B cell (primary cell): ENCODE data around the gene SH3RF1. TPM values are rescaled to one million over a fixed set of nuclear protein-coding genes. Genes with fewer than 3 reads are reported as not detected.

Source experiments
- ATAC-seq: fragments of 200-7000 bp; cut with Tn5 transposase; one replicate; pipeline ENCODE4 v1.10.0; 2021; ENCODE audit warnings: low read depth, mild to moderate bottlenecking, moderate number of reproducible peaks, moderate library complexity
- CTCF ChIA-PET: fragments of 350-600 bp; sonication (Branson Sonifier 250); formaldehyde crosslinking; loops from one replicate; lab custom pipeline; 2021; ENCODE audit warnings: antibody characterized with exemption, inconsistent platforms; lab: Charles Lee
- POLR2A ChIA-PET: fragments of 350-600 bp; sonication (Branson Sonifier 250); formaldehyde crosslinking; loops from one replicate; lab custom pipeline; 2021; ENCODE audit warnings: antibody characterized with exemption; lab: Charles Lee
- DNase-seq: peaks from one replicate; pipeline ENCODE4 v3.0.0; 2013
- H2AFZ ChIP-seq: 2 replicates; pipeline ENCODE4 v1.6.1; 2012; ENCODE audit warnings: mild to moderate bottlenecking, low read depth, low read length; ENCODE audit not compliant: insufficient read depth, poor library complexity, severe bottlenecking
- H3K27ac ChIP-seq, 2 donors: 1 replicate in 1 of 2; 2 replicates in 1 of 2; pipeline ENCODE4 v1.5.1; 2012 to 2013; ENCODE audit warnings: low read length in 2 of 2, mild to moderate bottlenecking in 2 of 2, moderate library complexity in 1 of 2
- H3K27me3 ChIP-seq, 4 experiments: fragments of 200-600 bp in 1 of 4; sonication (generic) in 1 of 4; replicated peaks in 1 of 4; 1 replicate in 2 of 4; 2 replicates in 2 of 4; pipeline versions ENCODE4 v1.6.1 to v1.7.0; 2013 to 2016; ENCODE audit warnings: low read length in 3 of 4, mild to moderate bottlenecking in 2 of 4, mixed read lengths in 1 of 4, moderate library complexity in 1 of 4; ENCODE audit not compliant: insufficient read depth in 4 of 4, control insufficient read depth in 3 of 4; ENCODE audit errors: control extremely low read depth in 1 of 4
- H3K36me3 ChIP-seq, 2 experiments: replicated peaks in 1 of 2; 1 replicate in 1 of 2; 2 replicates in 1 of 2; pipeline versions ENCODE4 v1.6.1 to v1.7.1; 2013; ENCODE audit warnings: low read length in 1 of 2; ENCODE audit not compliant: insufficient read depth in 2 of 2, control insufficient read depth in 1 of 2; ENCODE audit errors: control extremely low read depth in 1 of 2, extremely low read depth in 1 of 2
- H3K4me1 ChIP-seq, 2 donors: fragments of 200-600 bp in 1 of 2; sonication (generic) in 1 of 2; 1 replicate in 1 of 2; 2 replicates in 1 of 2; pipeline versions ENCODE4 v1.5.1 to v1.6.1; 2013 to 2017; ENCODE audit warnings: low read length in 2 of 2; ENCODE audit not compliant: control insufficient read depth in 2 of 2, insufficient read depth in 2 of 2
- H3K4me2 ChIP-seq: replicated peaks from 2 replicates; pipeline ENCODE3; 2012; ENCODE audit warnings: mild to moderate bottlenecking, low read depth, low read length; ENCODE audit not compliant: poor library complexity, severe bottlenecking
- H3K4me3 ChIP-seq, 5 experiments: fragments of 200-600 bp in 1 of 5; sonication (generic) in 1 of 5; 1 replicate in 3 of 5; 2 replicates in 2 of 5; pipeline versions ENCODE4 v1.5.1 to v1.7.0; 2011 to 2016; ENCODE audit warnings: low read length in 4 of 5, mild to moderate bottlenecking in 4 of 5, low read depth in 2 of 5, control low read depth in 1 of 5, moderate library complexity in 1 of 5; ENCODE audit not compliant: insufficient read depth in 1 of 5; ENCODE audit errors: control extremely low read depth in 1 of 5, extremely low read depth in 1 of 5
- H3K79me2 ChIP-seq: fragments of 200-600 bp; sonication (generic); one replicate; pipeline ENCODE4 v1.6.0; 2016; ENCODE audit warnings: low read length; ENCODE audit not compliant: control insufficient read depth, insufficient read depth
- H3K9ac ChIP-seq: fragments of 200-600 bp; sonication (generic); 2 replicates; pipeline ENCODE4 v1.6.1; 2017; ENCODE audit warnings: mild to moderate bottlenecking, low read length, moderate library complexity
- H3K9me3 ChIP-seq, 3 donors: one replicate each; pipeline versions ENCODE4 v1.6.1 to v1.7.1; 2013; ENCODE audit warnings: low read length in 2 of 3; ENCODE audit not compliant: control insufficient read depth in 2 of 3, insufficient read depth in 1 of 3; ENCODE audit errors: control extremely low read depth in 1 of 3
- H4K20me1 ChIP-seq: 2 replicates; pipeline ENCODE4 v1.6.0; 2012; ENCODE audit warnings: mild to moderate bottlenecking, low read length; ENCODE audit not compliant: insufficient read depth, control insufficient read depth, poor library complexity, severe bottlenecking
- H3K27ac Mint-ChIP-seq: one replicate; pipeline ENCODE4 v1.8.0; 2021; ENCODE audit warnings: mixed read lengths
- H3K27me3 Mint-ChIP-seq: one replicate; pipeline ENCODE4 v1.8.0; 2021; ENCODE audit warnings: mixed read lengths
- H3K4me1 Mint-ChIP-seq: one replicate; pipeline ENCODE4 v1.8.0; 2021; ENCODE audit warnings: mixed read lengths
- H3K4me3 Mint-ChIP-seq: one replicate; pipeline ENCODE4 v1.8.0; 2021; ENCODE audit warnings: mixed read lengths
- H3K9me3 Mint-ChIP-seq: one replicate; pipeline ENCODE4 v1.8.0; 2022; ENCODE audit warnings: mixed read lengths; ENCODE audit not compliant: insufficient read depth
- EZH2 ChIP-seq: IDR thresholded peaks from 2 replicates; pipeline ENCODE4 v1.6.1; 2012; ENCODE audit warnings: borderline replicate concordance, low read depth, mild to moderate bottlenecking, moderate library complexity, low read length; ENCODE audit not compliant: insufficient read depth, poor library complexity, severe bottlenecking
- WGBS: methylation state at CpG from one replicate; pipeline ENCODE4 v1.1.5; 2013; ENCODE audit warnings: missing lambda C conversion rate; ENCODE audit not compliant: insufficient coverage; 5-methylcytosine and 5-hydroxymethylcytosine counted together
- intact Hi-C: fragments of 100-400 bp; cut with micrococcal nuclease; formaldehyde crosslinking; loops from one replicate; pipeline ENCODE4 v1.10.0; 2022
- polyA plus RNA-seq: library from polyadenylated mRNA; depleted of rRNA; stranded (reverse); fragments of >200 nt; gene quantifications from 2 replicates; pipeline ENCODE4 v1.2.3, GENCODE V29; 2012
- total RNA-seq, 2 donors: library from RNA; stranded (reverse); fragments of 120-200 nt in 1 of 2; gene quantifications; 1 replicate in 1 of 2; 2 replicates in 1 of 2; pipeline versions ENCODE4 v1.2.3 to v1.2.4, GENCODE V29; 2013 to 2022
- TF ChIP-seq, protein P1 (sequence below): fragments of 200-600 bp; IDR thresholded peaks from one replicate; pipeline ENCODE4 v1.8.0; 2022; ENCODE audit warnings: antibody characterized with exemption, mild to moderate bottlenecking

The SH3RF1 gene
- total and polyA plus RNA-seq, 2 donors (not counting 1 experiment from before 2014, with no cell fraction given) = 2.0 to 5.4 TPM

DNA sequence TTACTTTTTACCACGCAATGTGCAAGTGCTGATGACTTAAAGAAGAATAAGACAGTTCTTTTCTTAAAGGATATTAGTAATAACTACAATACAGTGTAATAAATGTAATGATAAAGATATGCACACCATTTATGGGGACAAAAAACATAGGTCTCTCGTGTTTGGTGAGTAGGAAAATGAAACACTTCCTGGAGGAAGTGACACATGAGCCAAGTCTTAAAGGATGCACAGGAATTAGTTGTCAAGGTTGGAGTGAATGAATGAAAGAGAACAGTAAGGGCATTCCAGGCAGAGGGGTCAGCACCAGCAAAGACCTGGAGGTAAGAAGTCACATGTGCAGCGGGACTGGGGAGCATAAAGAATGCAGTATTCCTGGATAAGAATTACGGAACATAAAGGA is 112.7 kb downstream of the SH3RF1 start:
- CTCF ChIA-PET = no interaction called here
- H3K27ac Mint-ChIP-seq = no peak overlapping the region

DNA sequence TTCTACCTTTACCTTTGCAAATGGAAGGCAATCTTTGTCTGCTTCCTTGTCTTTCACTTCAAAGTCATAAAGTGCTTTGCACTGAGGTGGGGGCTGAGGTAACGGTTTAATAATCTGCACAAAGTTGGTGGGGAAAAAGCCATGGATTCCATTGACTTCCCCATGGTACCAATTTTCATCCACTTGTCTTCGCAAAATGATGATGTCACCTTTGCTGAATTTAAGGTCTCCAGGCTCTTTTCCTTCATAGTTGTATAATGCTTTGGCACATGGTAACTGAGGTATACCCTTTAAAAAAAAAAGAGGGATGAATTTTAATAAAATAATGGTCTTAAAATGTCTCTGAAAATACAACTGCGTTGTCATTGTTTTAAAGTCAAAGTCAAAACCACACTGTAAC is 114.4 kb downstream of the SH3RF1 start:
- Histone ChIP-seq H3K4me2 (no peak overlapping the region), H3K36me3 (no peaks in the 10 kb centered on the region), H3K9me3 (no peaks in the 10 kb centered on the region), H3K79me2 (no peaks in the 10 kb centered on the region), H3K4me1 (no peaks in the 10 kb centered on the region), H3K27me3 (no peaks in the 10 kb centered on the region), H3K9ac (no peak overlapping the region), H3K27ac (no peak overlapping the region), H2AFZ (no peak overlapping the region), H4K20me1 (no peaks in the 10 kb centered on the region), H3K4me3 (no peak overlapping the region)
- ChIA-PET CTCF (interaction anchor here (0.6 kb wide), 1 partner anchor 437 kb away, joined by 4 read pairs; no protein-coding TSS in a partner anchor), POLR2A (no interaction called here)
- no peak for ATAC-seq
- TF ChIP-seq, protein P1, sequence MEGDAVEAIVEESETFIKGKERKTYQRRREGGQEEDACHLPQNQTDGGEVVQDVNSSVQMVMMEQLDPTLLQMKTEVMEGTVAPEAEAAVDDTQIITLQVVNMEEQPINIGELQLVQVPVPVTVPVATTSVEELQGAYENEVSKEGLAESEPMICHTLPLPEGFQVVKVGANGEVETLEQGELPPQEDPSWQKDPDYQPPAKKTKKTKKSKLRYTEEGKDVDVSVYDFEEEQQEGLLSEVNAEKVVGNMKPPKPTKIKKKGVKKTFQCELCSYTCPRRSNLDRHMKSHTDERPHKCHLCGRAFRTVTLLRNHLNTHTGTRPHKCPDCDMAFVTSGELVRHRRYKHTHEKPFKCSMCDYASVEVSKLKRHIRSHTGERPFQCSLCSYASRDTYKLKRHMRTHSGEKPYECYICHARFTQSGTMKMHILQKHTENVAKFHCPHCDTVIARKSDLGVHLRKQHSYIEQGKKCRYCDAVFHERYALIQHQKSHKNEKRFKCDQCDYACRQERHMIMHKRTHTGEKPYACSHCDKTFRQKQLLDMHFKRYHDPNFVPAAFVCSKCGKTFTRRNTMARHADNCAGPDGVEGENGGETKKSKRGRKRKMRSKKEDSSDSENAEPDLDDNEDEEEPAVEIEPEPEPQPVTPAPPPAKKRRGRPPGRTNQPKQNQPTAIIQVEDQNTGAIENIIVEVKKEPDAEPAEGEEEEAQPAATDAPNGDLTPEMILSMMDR = no peak
- TF ChIP-seq EZH2 = no peak
- H3K27me3 Mint-ChIP-seq = no peaks in the 10 kb centered on the region
- no peak overlapping the region for H3K4me3 Mint-ChIP-seq
- no peaks in the 10 kb centered on the region for H3K9me3 Mint-ChIP-seq
- H3K27ac Mint-ChIP-seq = no peak overlapping the region
- DNase-seq = no peak
- peaks cover 6% of the 10 kb centered on the region for H3K4me1 Mint-ChIP-seq
- no CpG with 5 or more reads among the region's 3 CpGs for WGBS
- intact Hi-C loops = no loop called here

More for the DNA sequence above, 112.7 kb downstream of the SH3RF1 start:
- WGBS = 95% methylated on average over 3 of the region's 4 CpGs
- POLR2A ChIA-PET = no interaction called here
- no peak overlapping the region for H3K4me3 ChIP-seq
- H4K20me1 ChIP-seq = no peaks in the 10 kb centered on the region
- H3K27ac ChIP-seq = no peak overlapping the region
- Mint-ChIP-seq H3K4me1 (peaks cover 6% of the 10 kb centered on the region), H3K4me3 (no peak overlapping the region), H3K9me3 (no peaks in the 10 kb centered on the region), H3K27me3 (no peaks in the 10 kb centered on the region)
- intact Hi-C loops = no loop called here
- no peaks in the 10 kb centered on the region for H3K9me3 ChIP-seq
- TF ChIP-seq, protein P1 = no peak
- no peak for TF ChIP-seq EZH2
- H3K9ac ChIP-seq = no peak overlapping the region
- H3K4me1 ChIP-seq = no peaks in the 10 kb centered on the region
- no peaks in the 10 kb centered on the region for H3K27me3 ChIP-seq
- H3K36me3 ChIP-seq = no peaks in the 10 kb centered on the region
- no peaks in the 10 kb centered on the region for H3K79me2 ChIP-seq
- no peak for DNase-seq
- no peak overlapping the region for H3K4me2 ChIP-seq
- H2AFZ ChIP-seq = no peak overlapping the region
- ATAC-seq = no peak
